ENCODE results near the gene ATP5PB.

ATP5PB gene

DNA sequence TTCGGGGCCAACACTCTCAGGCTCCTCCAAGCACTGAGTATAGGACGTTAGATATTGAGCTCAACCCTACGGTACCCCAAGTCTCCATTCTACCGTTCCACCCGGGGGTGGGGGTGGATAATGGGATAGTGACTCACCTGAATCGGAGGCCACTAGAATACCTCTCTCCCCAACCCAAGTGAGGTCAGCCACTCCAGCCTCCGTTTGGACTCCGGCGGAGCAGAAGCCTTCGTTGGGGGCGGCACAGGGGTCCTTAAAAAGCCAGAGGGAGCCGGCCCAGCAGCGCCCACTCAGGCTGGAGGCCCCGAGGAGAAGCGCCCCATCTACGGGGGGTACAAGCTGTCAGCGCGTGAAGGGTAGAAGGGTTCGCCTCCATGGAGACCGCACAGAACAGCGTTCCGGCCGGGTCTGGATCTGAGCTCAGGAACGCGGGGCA, 764 bp upstream of the ATP5PB start:
- TF ChIP-seq, protein P1, sequence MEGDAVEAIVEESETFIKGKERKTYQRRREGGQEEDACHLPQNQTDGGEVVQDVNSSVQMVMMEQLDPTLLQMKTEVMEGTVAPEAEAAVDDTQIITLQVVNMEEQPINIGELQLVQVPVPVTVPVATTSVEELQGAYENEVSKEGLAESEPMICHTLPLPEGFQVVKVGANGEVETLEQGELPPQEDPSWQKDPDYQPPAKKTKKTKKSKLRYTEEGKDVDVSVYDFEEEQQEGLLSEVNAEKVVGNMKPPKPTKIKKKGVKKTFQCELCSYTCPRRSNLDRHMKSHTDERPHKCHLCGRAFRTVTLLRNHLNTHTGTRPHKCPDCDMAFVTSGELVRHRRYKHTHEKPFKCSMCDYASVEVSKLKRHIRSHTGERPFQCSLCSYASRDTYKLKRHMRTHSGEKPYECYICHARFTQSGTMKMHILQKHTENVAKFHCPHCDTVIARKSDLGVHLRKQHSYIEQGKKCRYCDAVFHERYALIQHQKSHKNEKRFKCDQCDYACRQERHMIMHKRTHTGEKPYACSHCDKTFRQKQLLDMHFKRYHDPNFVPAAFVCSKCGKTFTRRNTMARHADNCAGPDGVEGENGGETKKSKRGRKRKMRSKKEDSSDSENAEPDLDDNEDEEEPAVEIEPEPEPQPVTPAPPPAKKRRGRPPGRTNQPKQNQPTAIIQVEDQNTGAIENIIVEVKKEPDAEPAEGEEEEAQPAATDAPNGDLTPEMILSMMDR (IDR thresholded peaks at IDR 0.05; ENCODE audit: unreplicated experiment in 3 of 3), result no peak
- Mint-ChIP-seq H3K27me3 (ENCODE audit: low read depth) (no peaks in the 10 kb centered on the region), H3K9me3 (no peaks in the 10 kb centered on the region), H3K36me3 (ENCODE audit: low read depth) (peaks cover 40% of the 10 kb centered on the region), H3K4me3 (peak overlapping the region; percentile 99 to 100 (median 99)), H3K4me1 (peaks cover 48% of the 10 kb centered on the region), H3K27ac (peak overlapping the region in 2 of 3 experiments; percentile 39 to 98)

DNA sequence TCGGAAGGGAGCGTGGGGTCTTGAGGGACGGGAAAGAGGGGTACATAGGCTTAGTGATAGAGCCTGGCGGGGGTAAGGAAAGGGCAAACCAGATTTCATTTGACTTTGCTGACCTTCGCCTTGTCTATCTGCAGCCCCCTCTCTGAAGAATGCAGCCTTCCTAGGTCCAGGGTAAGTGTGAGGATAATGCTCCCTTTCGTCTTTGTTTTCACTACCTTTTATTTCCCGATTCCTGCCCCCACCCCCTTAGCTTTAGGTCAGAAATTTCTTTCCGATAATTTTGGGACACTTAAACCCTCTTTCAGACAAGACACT, 396 bp downstream of the ATP5PB start:
- TF ChIP-seq, protein P1 (IDR thresholded peaks at IDR 0.05; ENCODE audit: unreplicated experiment in 3 of 3), result no peak
- Mint-ChIP-seq H3K4me1 (peaks cover 48% of the 10 kb centered on the region), H3K9me3 (no peaks in the 10 kb centered on the region), H3K4me3 (peak overlapping the region; percentile 99 to 100 (median 99)), H3K27me3 (ENCODE audit: low read depth) (no peaks in the 10 kb centered on the region), H3K36me3 (ENCODE audit: low read depth) (peaks cover 29% of the 10 kb centered on the region), H3K27ac (peak overlapping the region; percentile 89 to 99 (median 98))

DNA sequence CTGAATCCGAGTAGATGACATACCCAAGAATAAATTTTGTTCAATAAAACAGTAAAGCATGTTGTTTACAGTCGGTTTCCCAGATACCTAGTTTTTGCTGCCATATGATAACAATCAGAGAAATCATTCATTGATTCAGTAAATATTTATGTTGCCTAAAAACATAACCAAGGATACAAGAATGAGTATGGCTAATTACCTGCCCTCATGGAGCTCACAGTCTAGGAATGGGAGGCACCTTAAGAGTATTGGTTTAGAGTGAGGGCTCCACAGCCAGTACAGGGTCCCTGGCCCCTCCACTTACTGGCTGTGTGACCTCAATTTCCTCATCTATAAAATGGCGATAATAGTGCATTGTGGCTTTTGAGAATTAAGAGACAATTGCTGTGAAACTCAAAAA, 921 bp downstream of the ATP5PB start:
- Mint-ChIP-seq H3K9me3 (no peaks in the 10 kb centered on the region), H3K36me3 (ENCODE audit: low read depth) (peaks cover 32% of the 10 kb centered on the region), H3K4me3 (peak overlapping the region; percentile 99 to 100 (median 99)), H3K27me3 (ENCODE audit: low read depth) (no peaks in the 10 kb centered on the region), H3K4me1 (peaks cover 48% of the 10 kb centered on the region), H3K27ac (peak overlapping the region; percentile 89 to 99 (median 98))
- TF ChIP-seq, protein P1 (IDR thresholded peaks at IDR 0.05; ENCODE audit: unreplicated experiment in 3 of 3), result no peak

DNA sequence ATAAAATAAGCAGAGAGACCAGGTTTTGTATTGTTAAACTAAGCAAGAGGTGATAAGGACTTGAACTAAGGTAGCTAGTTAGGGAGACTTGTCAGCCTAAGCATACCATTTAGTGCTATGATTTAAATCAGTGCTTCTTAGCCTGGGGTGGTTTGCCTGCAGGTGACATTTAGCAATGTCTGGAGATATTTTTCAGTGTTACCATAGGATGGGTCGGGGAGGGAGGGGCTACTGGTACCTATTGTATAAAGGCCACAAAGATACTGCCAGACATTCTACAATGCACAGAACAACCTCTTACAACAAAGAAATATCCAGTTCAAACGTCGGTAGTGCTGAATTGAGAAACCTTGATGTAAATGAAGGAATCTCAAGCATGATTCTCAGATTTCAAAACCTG, 3.3 kb downstream of the ATP5PB start:
- peaks cover 33% of the 10 kb centered on the region for H3K4me1 Mint-ChIP-seq
- no peak overlapping the region for H3K4me3 Mint-ChIP-seq
- H3K36me3 Mint-ChIP-seq (ENCODE audit: low read depth), result peaks cover 40% of the 10 kb centered on the region
- no peak overlapping the region for H3K27ac Mint-ChIP-seq
- H3K9me3 Mint-ChIP-seq, result no peaks in the 10 kb centered on the region
- TF ChIP-seq, protein P1 (IDR thresholded peaks at IDR 0.05; ENCODE audit: unreplicated experiment in 3 of 3), result no peak
- no peaks in the 10 kb centered on the region for H3K27me3 Mint-ChIP-seq (ENCODE audit: low read depth)

DNA sequence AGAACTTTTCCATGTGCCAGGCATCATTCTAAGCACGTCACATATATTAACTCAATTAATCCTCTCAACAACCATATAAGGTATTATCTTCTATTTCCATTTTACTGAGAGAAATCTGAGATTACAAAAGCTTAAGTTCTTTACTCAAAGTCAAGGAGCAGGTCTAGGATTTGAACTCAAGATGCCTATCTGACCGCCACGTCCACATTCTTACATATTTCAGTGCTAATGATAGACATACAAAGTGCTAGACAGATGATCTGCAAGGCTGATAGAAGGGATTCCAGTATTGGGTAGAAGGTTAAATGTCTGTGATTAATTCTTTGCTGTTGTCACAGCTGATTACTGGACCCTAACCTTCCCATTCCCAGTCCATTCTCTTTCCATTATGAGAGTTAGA, 4.4 kb downstream of the ATP5PB start:
- TF ChIP-seq, protein P1 (IDR thresholded peaks at IDR 0.05; ENCODE audit: unreplicated experiment in 3 of 3), result no peak
- peaks cover 24% of the 10 kb centered on the region for H3K4me1 Mint-ChIP-seq
- H3K9me3 Mint-ChIP-seq, result no peaks in the 10 kb centered on the region
- no peak overlapping the region for H3K4me3 Mint-ChIP-seq
- peaks cover 49% of the 10 kb centered on the region for H3K36me3 Mint-ChIP-seq (ENCODE audit: low read depth)
- no peak overlapping the region for H3K27ac Mint-ChIP-seq
- H3K27me3 Mint-ChIP-seq (ENCODE audit: low read depth), result no peaks in the 10 kb centered on the region

DNA sequence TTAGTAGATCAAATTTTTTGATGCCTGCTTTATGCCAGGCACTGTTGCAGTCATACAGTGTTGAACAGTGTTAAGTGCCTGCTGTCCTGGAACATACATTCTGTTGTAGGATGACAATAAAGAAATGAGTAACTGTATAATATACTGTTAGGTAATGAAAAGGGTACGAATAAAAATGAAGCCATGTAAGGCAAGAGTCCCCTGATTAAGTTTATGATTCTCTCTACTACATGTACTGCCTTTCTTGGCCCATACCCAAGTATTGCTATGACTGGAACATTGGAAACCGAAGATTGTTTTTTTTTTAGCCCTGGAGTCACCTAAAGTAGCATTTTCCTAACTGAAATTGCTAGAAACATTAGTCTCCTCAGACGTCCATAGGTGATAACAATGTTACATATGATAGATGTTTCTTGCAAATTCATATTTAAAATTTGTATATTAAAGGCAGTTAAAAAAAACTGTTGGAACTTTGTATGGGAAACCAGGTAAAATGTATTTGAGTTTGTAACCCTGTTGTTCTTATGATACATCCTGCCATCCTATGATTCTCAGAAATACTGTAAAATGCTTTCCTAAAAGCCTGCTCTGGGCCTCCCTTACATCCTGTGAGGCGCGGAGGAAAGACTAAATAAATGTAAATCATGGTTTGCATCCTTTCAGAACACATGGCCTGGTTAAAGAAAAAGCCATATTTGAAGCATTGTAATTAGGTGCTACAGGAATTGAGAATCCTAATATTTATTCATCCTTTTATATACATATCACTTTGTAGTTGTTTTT, 5.8 kb downstream of the ATP5PB start:
- no peaks in the 10 kb centered on the region for H3K9me3 Mint-ChIP-seq
- H3K27ac Mint-ChIP-seq, result no peak overlapping the region
- TF ChIP-seq, protein P1 (IDR thresholded peaks at IDR 0.05; ENCODE audit: unreplicated experiment in 3 of 3), result no peak
- H3K4me1 Mint-ChIP-seq, result peaks cover 17% of the 10 kb centered on the region
- no peaks in the 10 kb centered on the region for H3K27me3 Mint-ChIP-seq (ENCODE audit: low read depth)
- peaks cover 60% of the 10 kb centered on the region for H3K36me3 Mint-ChIP-seq (ENCODE audit: low read depth)
- no peak overlapping the region for H3K4me3 Mint-ChIP-seq

All from nephron (organoid).